Activated naive CD4-positive, alpha-beta T cell treated with anti-CD3 and anti-CD28 coated beads for 36 hours (primary cell): ENCODE data around the gene L3MBTL3. TPM values are rescaled to one million over a fixed set of nuclear protein-coding genes. Genes with fewer than 3 reads are reported as not detected.
"Not testable (repeated sequence)": the region's sequence is repeated elsewhere in the genome, so short reads cannot be mapped to it uniquely, and the experiment has no call there.

ENCODE experiments used
- CTCF ChIA-PET: fragments of 350-600 bp; sonication (Branson Sonifier 250); formaldehyde crosslinking; loops from one replicate; lab custom pipeline; 2021; ENCODE audit warnings: antibody characterized with exemption; lab: Charles Lee
- DNase-seq: peaks from one replicate; pipeline ENCODE4 v3.0.0-alpha.2; 2020
- H3K27ac Mint-ChIP-seq: one replicate; pipeline ENCODE4 v1.8.0; 2021; ENCODE audit warnings: mild to moderate bottlenecking, mixed read lengths
- H3K27me3 Mint-ChIP-seq: one replicate; pipeline ENCODE4 v1.8.0; 2021; ENCODE audit warnings: low read depth, mixed read lengths
- H3K36me3 Mint-ChIP-seq: one replicate; pipeline ENCODE4 v1.8.0; 2021; ENCODE audit warnings: low read depth, mixed read lengths
- H3K4me1 Mint-ChIP-seq: one replicate; pipeline ENCODE4 v1.8.0; 2021; ENCODE audit warnings: low read depth, mixed read lengths
- H3K4me3 Mint-ChIP-seq: one replicate; pipeline ENCODE4 v1.8.0; 2021; ENCODE audit warnings: mild to moderate bottlenecking, moderate library complexity, mixed read lengths
- H3K9me3 Mint-ChIP-seq: one replicate; pipeline ENCODE4 v1.8.0; 2021; ENCODE audit warnings: mixed read lengths
- intact Hi-C: fragments of 100-400 bp; cut with micrococcal nuclease; formaldehyde crosslinking; loops from one replicate; pipeline ENCODE4 v1.15.1; 2023
- total RNA-seq, 2 experiments: library from RNA; stranded (reverse); gene quantifications; one replicate each; pipeline ENCODE4 v1.2.3, GENCODE V29; 2021

The L3MBTL3 gene
- total RNA-seq, 2 experiments from 2014 or later = 3.1 to 5.0 TPM

DNA sequence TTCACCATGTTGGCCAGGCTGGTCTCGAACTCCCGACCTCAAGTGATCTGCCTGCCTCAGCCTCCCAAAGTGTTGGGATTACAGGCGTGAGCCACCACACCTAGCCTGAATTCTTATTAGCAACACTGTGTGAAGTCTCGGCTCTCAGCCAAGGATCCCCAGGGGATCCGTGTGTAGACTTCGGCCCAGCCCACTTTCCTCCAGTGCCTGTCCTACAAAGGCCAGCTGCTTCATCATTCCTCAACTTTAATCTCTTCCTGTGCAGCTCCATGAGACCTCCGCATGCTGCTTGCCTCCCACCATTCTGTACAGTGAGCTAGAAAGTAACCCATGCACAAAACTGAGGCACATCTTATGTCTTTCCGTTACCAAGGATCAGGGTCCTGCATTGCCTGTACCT lies 132.5 kb downstream of the L3MBTL3 start:
- Mint-ChIP-seq H3K36me3 (peaks cover 7% of the 10 kb centered on the region), H3K9me3 (no peaks in the 10 kb centered on the region), H3K4me1 (no peaks in the 10 kb centered on the region), H3K27ac (no peak overlapping the region), H3K27me3 (no peaks in the 10 kb centered on the region), H3K4me3 (no peak overlapping the region)
- intact Hi-C loops = no loop called here
- DNase-seq = no peak
- CTCF ChIA-PET = no interaction called here

DNA sequence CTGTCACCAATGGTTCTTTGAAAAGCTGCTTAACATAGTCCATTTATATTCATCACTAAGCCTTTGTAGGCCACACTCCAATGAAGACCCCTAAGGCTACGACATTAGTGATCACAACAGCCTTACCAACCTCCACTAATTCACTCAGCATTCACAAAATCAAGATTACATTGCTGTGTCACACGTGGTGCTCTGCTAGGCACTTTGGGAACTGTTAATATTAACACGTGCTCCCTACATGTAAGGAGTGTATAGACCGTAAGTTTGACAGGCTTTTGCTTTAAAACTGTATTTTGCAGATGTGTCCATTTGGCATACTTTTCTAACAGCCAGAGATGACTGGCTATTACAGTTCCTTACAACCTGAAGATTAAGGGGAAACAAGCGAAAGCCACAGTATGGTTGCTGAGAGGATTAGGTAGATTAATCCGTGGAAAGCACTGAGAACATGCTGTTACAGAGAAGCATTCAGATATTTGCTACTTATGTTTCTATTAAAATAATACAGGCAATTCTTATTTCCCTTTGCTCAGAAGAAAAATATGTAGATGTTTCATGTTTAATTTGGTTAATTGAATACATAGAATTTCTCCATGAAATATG lies 134.6 kb downstream of the L3MBTL3 start:
- intact Hi-C loops = no loop called here
- H3K27ac Mint-ChIP-seq = no peak overlapping the region
- peaks cover 2% of the 10 kb centered on the region for H3K36me3 Mint-ChIP-seq
- CTCF ChIA-PET = no interaction called here
- no peak overlapping the region for H3K4me3 Mint-ChIP-seq
- H3K27me3 Mint-ChIP-seq = no peaks in the 10 kb centered on the region
- H3K4me1 Mint-ChIP-seq = peaks cover under 1% of the 10 kb centered on the region
- no peaks in the 10 kb centered on the region for H3K9me3 Mint-ChIP-seq
- DNase-seq = no peak

DNA sequence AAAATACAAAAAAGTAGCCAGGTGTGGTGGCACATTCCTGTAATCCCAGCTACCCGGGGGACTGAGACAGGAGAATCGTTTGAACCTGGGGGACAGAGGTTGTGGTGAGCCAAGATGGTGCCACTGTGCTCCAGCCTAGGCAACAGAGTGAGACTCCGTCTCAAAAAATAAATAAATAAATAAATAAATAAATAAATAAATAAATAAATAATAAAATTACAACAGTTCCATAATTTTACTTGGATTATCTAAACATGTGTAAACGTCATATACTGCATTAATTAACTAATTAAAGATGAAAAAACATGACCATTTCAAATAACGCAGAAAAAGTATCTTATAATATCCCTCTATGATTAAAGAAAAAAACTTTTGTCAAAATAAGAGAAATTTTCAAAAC lies 138.5 kb downstream of the L3MBTL3 start:
- H3K9me3 Mint-ChIP-seq = peaks cover 1% of the 10 kb centered on the region
- H3K36me3 Mint-ChIP-seq = peaks cover 14% of the 10 kb centered on the region
- H3K27ac Mint-ChIP-seq = no peak overlapping the region
- intact Hi-C loops = no loop called here
- CTCF ChIA-PET = no interaction called here
- no peak overlapping the region for H3K4me3 Mint-ChIP-seq
- H3K4me1 Mint-ChIP-seq = peaks cover 7% of the 10 kb centered on the region
- DNase-seq = no peak
- no peaks in the 10 kb centered on the region for H3K27me3 Mint-ChIP-seq

DNA sequence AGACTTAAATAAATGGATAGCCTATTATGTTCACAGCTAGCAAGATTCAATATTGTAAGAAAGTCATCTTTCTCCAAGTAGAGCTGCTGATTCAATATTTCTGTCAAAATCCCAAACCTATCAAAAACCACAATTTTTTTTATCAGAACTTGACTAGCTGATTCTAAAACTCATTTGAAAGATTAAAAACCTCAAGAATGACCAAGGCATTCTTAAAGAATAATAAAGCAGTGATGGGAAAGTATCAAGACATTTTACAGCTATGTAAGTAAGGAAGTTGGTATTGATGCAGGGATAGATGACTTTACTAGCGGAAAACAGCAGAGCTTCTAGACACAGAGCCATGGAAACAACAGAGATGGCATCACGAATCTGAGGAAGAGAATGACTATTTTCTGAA lies 139.7 kb downstream of the L3MBTL3 start:
- intact Hi-C loops = no loop called here
- no peak overlapping the region for H3K27ac Mint-ChIP-seq
- peaks cover 14% of the 10 kb centered on the region for H3K36me3 Mint-ChIP-seq
- H3K4me1 Mint-ChIP-seq = peaks cover 7% of the 10 kb centered on the region
- no peak for DNase-seq
- no peaks in the 10 kb centered on the region for H3K27me3 Mint-ChIP-seq
- peaks cover 1% of the 10 kb centered on the region for H3K9me3 Mint-ChIP-seq
- H3K4me3 Mint-ChIP-seq = no peak overlapping the region
- CTCF ChIA-PET = interaction anchor here (0.5 to 0.7 kb wide), 2 partner anchors 107 to 1525 kb away, joined by 4 to 6 read pairs; no protein-coding TSS in a partner anchor

DNA sequence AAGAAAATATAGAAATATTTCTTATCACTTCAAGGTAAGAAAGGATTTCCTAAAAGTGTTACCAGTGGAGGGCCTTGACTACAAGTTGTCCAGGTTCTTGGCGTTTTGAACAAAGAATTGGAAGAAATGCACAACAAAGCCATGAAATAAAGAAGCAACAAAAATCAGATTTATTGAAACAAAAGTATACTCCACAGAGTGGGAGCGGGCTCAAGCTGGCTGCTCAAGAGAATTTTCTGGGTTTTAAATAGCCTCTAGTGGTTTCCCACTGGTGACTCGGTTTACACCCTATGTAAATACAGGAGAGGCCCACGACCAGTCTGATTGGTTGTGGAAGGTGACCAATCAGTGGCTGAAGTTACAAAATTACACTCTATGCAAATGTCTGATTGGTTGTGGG lies 140.2 kb downstream of the L3MBTL3 start:
- no peak for DNase-seq
- intact Hi-C loops = no loop called here
- Mint-ChIP-seq H3K36me3 (peaks cover 14% of the 10 kb centered on the region), H3K27ac (no peak overlapping the region), H3K4me1 (peaks cover 7% of the 10 kb centered on the region), H3K9me3 (peaks cover 1% of the 10 kb centered on the region), H3K27me3 (no peaks in the 10 kb centered on the region), H3K4me3 (no peak overlapping the region)
- CTCF ChIA-PET = interaction anchor here (0.5 to 0.7 kb wide), 2 partner anchors 106 to 1525 kb away, joined by 4 to 6 read pairs; no protein-coding TSS in a partner anchor

DNA sequence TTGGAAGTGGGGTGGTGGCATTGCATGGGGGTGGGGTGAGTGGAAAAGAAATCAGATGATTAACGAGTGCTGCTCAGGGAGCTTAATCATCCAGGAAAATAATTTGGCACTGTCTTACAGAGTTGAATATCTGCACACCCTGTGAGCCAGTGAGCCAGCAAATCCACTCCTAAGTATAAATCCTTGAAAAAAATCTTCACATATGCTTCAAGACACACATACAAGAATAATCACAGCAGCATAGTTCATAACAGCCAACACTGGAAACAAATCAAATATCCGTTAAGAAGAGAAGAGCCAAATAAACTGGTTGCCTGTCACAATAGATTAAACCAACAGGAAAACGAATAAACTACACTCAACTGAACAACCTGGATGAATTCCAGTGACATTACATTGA lies 141.6 kb downstream of the L3MBTL3 start:
- no peak overlapping the region for H3K4me3 Mint-ChIP-seq
- CTCF ChIA-PET = no interaction called here
- no peaks in the 10 kb centered on the region for H3K27me3 Mint-ChIP-seq
- no peak for DNase-seq
- H3K4me1 Mint-ChIP-seq = peaks cover 7% of the 10 kb centered on the region
- H3K36me3 Mint-ChIP-seq = peaks cover 16% of the 10 kb centered on the region
- H3K27ac Mint-ChIP-seq = no peak overlapping the region
- H3K9me3 Mint-ChIP-seq = peaks cover 1% of the 10 kb centered on the region
- intact Hi-C loops = no loop called here

DNA sequence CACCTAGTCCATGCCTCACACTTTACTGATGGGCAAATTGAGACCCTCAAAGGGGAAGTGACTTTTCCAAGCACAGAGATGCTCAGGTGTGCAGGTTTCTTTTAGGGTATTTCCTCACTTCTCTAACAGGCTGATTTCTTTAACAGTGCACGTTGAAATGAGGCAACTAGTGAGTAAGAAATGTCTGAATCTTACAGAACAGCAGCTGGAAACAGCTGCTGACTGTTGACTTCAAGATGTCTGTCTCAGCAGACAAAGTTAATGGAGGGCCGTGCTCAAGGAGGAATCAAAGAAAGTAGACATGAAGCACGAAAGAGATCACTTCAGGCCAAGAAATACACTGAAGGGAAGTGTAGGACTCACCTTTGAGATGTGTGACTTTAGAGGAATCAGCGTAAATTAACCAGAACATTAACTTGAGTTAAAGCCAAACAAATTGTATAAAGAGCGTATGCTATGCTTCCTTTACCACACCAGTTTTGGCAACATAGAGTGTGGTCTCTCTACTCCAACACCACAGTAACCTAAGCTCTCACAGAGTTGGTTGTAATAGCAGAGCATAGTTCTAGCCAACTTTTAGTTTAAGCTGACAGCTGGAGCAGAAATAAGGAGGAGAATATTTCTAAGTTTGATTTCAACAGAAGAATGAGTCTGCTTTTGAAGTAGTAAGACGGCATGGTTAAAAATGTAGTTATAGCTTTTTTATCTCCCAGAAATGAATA lies 143.5 kb downstream of the L3MBTL3 start:
- CTCF ChIA-PET = interaction anchor here (0.7 kb wide), 1 partner anchor 123 kb away, joined by 3 read pairs; no protein-coding TSS in a partner anchor
- no peak for DNase-seq
- Mint-ChIP-seq H3K27ac (no peak overlapping the region), H3K36me3 (peaks cover 20% of the 10 kb centered on the region), H3K27me3 (no peaks in the 10 kb centered on the region), H3K9me3 (peaks cover 1% of the 10 kb centered on the region), H3K4me3 (no peak overlapping the region), H3K4me1 (peaks cover 9% of the 10 kb centered on the region)
- intact Hi-C loops = no loop called here

DNA sequence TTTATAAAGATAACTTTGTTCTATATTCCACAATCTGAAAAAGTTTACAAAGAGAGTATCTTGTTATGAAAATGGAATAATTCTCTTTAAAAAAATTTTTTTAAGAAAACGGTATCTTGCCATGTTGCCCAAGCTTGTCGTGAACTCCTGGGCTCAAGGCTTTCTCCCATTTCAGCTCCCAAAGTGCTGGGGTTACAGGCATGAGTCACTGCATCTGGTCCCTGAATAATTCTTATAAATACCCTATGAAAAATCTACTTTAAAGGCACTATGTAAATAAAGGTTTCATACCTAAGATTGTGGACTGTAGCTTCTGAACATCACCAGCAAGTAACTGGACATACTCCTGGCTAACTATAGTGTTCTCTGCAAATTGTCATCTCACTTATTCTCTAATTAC lies 144.0 kb downstream of the L3MBTL3 start:
- Mint-ChIP-seq H3K27ac (no peak overlapping the region), H3K4me1 (peaks cover 9% of the 10 kb centered on the region), H3K4me3 (no peak overlapping the region), H3K36me3 (peaks cover 20% of the 10 kb centered on the region), H3K9me3 (peaks cover 1% of the 10 kb centered on the region), H3K27me3 (no peaks in the 10 kb centered on the region)
- no peak for DNase-seq
- CTCF ChIA-PET = no interaction called here
- intact Hi-C loops = no loop called here

DNA sequence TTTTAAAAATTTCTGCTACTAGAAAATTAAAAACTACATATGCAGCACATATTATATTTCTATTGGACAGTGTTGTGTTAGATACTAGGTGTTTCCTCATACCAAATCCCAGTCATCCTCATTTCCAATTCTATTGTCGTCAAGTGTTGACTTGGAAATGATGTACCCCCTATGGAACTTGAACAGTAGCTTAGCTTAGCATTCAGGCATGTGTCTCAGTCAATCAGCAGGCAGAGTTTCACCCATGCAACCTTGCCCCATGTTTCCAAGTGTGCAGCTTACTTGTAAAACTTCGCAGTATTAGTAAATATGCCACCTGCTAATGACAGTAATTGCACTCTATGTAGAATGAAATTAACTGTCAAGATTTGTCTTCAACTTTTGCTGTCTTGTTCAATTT lies 144.9 kb downstream of the L3MBTL3 start:
- no peak overlapping the region for H3K4me3 Mint-ChIP-seq
- no peak overlapping the region for H3K27ac Mint-ChIP-seq
- H3K27me3 Mint-ChIP-seq = no peaks in the 10 kb centered on the region
- CTCF ChIA-PET = no interaction called here
- peaks cover 7% of the 10 kb centered on the region for H3K4me1 Mint-ChIP-seq
- no peak for DNase-seq
- peaks cover 17% of the 10 kb centered on the region for H3K36me3 Mint-ChIP-seq
- intact Hi-C loops = no loop called here
- H3K9me3 Mint-ChIP-seq = peaks cover 1% of the 10 kb centered on the region

DNA sequence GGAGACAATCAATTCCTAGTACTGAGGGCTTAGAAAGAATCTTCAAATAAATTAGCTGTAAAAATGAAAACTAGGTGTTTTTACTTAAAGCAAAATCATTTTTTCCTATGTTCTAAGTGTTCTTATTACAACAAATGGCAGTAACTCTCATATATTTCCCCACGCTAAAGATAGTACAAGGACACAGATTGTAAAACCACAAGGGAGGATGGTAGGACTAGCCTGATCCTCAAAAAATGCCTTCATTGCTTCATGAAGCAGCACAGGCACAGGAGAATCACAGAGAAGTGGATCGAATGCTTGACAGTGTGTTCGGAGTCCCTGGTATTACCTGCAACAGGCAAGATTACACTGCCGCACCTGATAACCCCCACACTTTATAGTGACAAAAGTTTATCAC lies 145.9 kb downstream of the L3MBTL3 start:
- Mint-ChIP-seq H3K36me3 (peaks cover 14% of the 10 kb centered on the region), H3K4me1 (peaks cover 5% of the 10 kb centered on the region), H3K27ac (no peak overlapping the region), H3K9me3 (no peaks in the 10 kb centered on the region), H3K4me3 (no peak overlapping the region), H3K27me3 (no peaks in the 10 kb centered on the region)
- no peak for DNase-seq
- intact Hi-C loops = no loop called here
- CTCF ChIA-PET = no interaction called here

DNA sequence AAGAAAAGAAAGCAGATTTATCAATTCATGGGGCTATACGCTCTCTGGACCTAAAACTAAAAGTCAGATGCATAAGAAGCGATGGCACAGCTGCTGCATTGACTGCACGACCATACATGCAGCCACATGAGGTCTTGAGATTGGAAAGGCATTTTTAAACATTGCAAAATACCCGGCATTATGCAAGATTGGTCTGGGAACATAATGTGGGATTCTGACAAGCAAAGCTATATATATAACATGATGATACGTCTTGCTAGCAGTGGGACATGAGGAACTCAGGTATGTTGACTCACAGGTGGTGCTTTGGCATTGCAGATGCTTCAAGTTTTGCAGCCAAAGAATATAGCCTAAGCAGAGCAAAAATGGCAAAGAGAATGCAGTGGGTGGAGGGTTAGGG lies 149.3 kb downstream of the L3MBTL3 start:
- H3K9me3 Mint-ChIP-seq = peaks cover 22% of the 10 kb centered on the region
- H3K36me3 Mint-ChIP-seq = peaks cover 9% of the 10 kb centered on the region
- H3K27me3 Mint-ChIP-seq = no peaks in the 10 kb centered on the region
- peaks cover 2% of the 10 kb centered on the region for H3K4me1 Mint-ChIP-seq
- no peak overlapping the region for H3K4me3 Mint-ChIP-seq
- no peak overlapping the region for H3K27ac Mint-ChIP-seq
- intact Hi-C loops = no loop called here
- CTCF ChIA-PET = no interaction called here
- no peak for DNase-seq

DNA sequence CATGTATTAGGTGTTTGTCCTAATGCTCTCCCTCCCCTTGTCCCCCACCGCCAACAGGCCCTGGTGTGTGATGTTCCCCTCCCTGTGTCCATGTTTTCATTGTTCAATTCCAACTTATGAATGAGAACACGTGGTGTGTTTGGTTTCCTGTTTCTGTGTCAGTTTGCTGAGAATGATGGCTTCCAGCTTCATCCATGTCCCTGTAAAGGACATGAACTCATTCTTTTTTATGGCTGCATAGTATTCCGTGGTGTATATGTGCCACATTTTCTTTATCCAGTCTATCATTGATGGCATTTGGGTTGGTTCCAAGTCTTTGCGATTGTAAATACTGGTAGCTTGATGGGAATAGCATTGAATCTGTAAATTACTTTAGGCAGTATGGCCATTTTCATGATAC lies 151.8 kb downstream of the L3MBTL3 start:
- DNase-seq, H3K4me1 Mint-ChIP-seq, intact Hi-C loops, H3K4me3 Mint-ChIP-seq, H3K27me3 Mint-ChIP-seq, H3K27ac Mint-ChIP-seq: not testable (repeated sequence)
- CTCF ChIA-PET = interaction anchor here (0.6 kb wide), 1 partner anchor 873 kb away, joined by 3 read pairs; no protein-coding TSS in a partner anchor
- peaks cover 14% of the 10 kb centered on the region for H3K36me3 Mint-ChIP-seq
- H3K9me3 Mint-ChIP-seq = peaks cover 25% of the 10 kb centered on the region
